Cardiac muscle cell (in vitro differentiated cells and primary cell): ENCODE measurements around the gene C10orf53. TPM values are rescaled to one million over a fixed set of nuclear protein-coding genes. Genes with fewer than 3 reads are reported as not detected.

ENCODE experiments used
- DNase-seq, 2 donors: peaks; one replicate each; pipeline versions ENCODE4 v3.0.0 to v3.0.0-alpha.2; 2010 to 2017; ENCODE audit warnings: low read depth in 1 of 2, low spot score in 1 of 2
- H3K27ac ChIP-seq: fragments of 200-600 bp; sonication (generic); 2 replicates; pipeline ENCODE4 v1.5.1; 2016
- H3K27me3 ChIP-seq: fragments of 200-600 bp; sonication (generic); 2 replicates; pipeline ENCODE4 v1.6.0; 2016; ENCODE audit warnings: control low read depth
- H3K36me3 ChIP-seq: fragments of 200-600 bp; sonication (generic); 2 replicates; pipeline ENCODE4 v1.5.1; 2016; ENCODE audit warnings: control low read depth
- H3K4me1 ChIP-seq: fragments of 200-600 bp; sonication (generic); 2 replicates; pipeline ENCODE4 v1.8.1; 2017; ENCODE audit warnings: low read depth, mild to moderate bottlenecking, mixed run types
- H3K4me3 ChIP-seq: fragments of 200-600 bp; sonication (generic); 2 replicates; pipeline ENCODE4 v1.5.1; 2016; ENCODE audit warnings: mild to moderate bottlenecking
- H3K9me3 ChIP-seq: fragments of 200-600 bp; sonication (generic); 2 replicates; pipeline ENCODE4 v1.5.1; 2017; ENCODE audit warnings: low read depth, mild to moderate bottlenecking, control low read depth
- CTCF ChIP-seq: IDR thresholded peaks from 2 replicates; pipeline ENCODE4 v1.5.1; 2012; ENCODE audit warnings: low read depth, mild to moderate bottlenecking, low read length
- polyA plus RNA-seq: library from polyadenylated mRNA; unstranded; fragments of >200 nt; fragmentation: Nextera tagmentation; extraction: Ambion mirVana; gene quantifications from 2 replicates; pipeline ENCODE4 v1.2.1, GENCODE V29; 2016
- total RNA-seq: library from RNA; depleted of rRNA; stranded (reverse); fragments of >200 nt; gene quantifications from 2 replicates; pipeline ENCODE4 v1.2.3, GENCODE V29; 2016

C10orf53 gene
- total and polyA plus RNA-seq, 2 experiments from 2014 or later = not detected

- Histone ChIP-seq H3K9me3 (no peaks in the 10 kb centered on the region), H3K27me3 (no peaks in the 10 kb centered on the region), H3K27ac (no peak overlapping the region), H3K36me3 (peaks cover 9% of the 10 kb centered on the region), H3K4me1 (no peaks in the 10 kb centered on the region), H3K4me3 (no peak overlapping the region)
- DNase-seq = no peak
- no peak for TF ChIP-seq CTCF
Measured at GRCh38 chr10:49733866-49734265, 54.4 kb downstream of the C10orf53 start.

- Histone ChIP-seq H3K9me3 (no peaks in the 10 kb centered on the region), H3K27ac (no peak overlapping the region), H3K4me1 (no peaks in the 10 kb centered on the region), H3K27me3 (no peaks in the 10 kb centered on the region), H3K4me3 (no peak overlapping the region), H3K36me3 (peaks cover 9% of the 10 kb centered on the region)
- TF ChIP-seq CTCF = no peak
- no peak for DNase-seq
Measured at GRCh38 chr10:49734676-49735075, 55.2 kb downstream of the C10orf53 start.

GRCh38 chr10:49735161-49735560, 55.7 kb downstream of the C10orf53 start:
- H3K4me1 ChIP-seq = no peaks in the 10 kb centered on the region
- TF ChIP-seq CTCF = no peak
- H3K27ac ChIP-seq = no peak overlapping the region
- H3K4me3 ChIP-seq = no peak overlapping the region
- no peaks in the 10 kb centered on the region for H3K9me3 ChIP-seq
- DNase-seq = no peak
- no peaks in the 10 kb centered on the region for H3K27me3 ChIP-seq
- peaks cover 9% of the 10 kb centered on the region for H3K36me3 ChIP-seq

GRCh38 chr10:49735848-49736563, 56.6 kb downstream of the C10orf53 start:
- no peak for TF ChIP-seq CTCF
- no peaks in the 10 kb centered on the region for H3K4me1 ChIP-seq
- no peaks in the 10 kb centered on the region for H3K9me3 ChIP-seq
- DNase-seq = no peak
- H3K4me3 ChIP-seq = no peak overlapping the region
- peaks cover 10% of the 10 kb centered on the region for H3K36me3 ChIP-seq
- H3K27ac ChIP-seq = no peak overlapping the region
- no peaks in the 10 kb centered on the region for H3K27me3 ChIP-seq

- H3K27me3 ChIP-seq = no peaks in the 10 kb centered on the region
- H3K9me3 ChIP-seq = no peaks in the 10 kb centered on the region
- no peak overlapping the region for H3K4me3 ChIP-seq
- H3K36me3 ChIP-seq = peaks cover 11% of the 10 kb centered on the region
- no peaks in the 10 kb centered on the region for H3K4me1 ChIP-seq
- DNase-seq = no peak
- no peak overlapping the region for H3K27ac ChIP-seq
- TF ChIP-seq CTCF = no peak
Measured at GRCh38 chr10:49736564-49737113, 57.2 kb downstream of the C10orf53 start.
